ENCODE measurements around the gene ANP32B. TPM values are rescaled to one million over a fixed set of nuclear protein-coding genes. Genes with fewer than 3 reads are reported as not detected.

ANP32B gene
- polyA plus RNA-seq, 1 of the 3 experiments (the other 2 are of a cell fraction) = 28.4 TPM

DNA sequence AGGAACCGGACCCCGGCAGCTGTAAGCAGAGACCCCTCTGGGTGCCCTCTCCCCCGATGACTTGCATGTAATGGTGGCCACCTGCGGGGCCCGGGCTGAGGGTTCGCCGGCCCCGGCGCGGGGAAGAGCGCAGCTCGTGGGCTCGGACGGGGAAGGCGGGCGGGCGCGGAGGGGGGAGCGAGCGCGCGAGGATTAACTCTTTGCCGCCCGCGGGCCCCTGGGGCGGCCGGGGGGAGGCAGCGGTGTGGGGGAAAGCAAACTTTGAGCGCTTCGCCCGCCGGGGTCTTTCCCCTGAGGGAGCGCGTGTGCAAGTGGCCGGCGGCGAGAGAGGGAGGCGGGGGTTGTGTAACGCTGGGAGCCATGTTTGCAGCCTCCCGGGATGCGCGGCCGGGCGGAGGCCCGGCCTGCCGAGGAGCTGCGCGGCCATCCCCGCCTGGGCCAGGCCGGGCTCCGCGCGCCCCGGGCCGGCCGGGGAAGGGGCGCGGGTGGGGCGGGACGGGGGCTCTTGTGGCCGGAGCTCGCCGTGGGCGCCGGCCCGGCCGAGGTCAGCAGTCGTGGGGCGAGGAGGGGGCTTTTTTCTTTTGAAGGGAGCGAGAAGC is 547 bp downstream of the ANP32B start:
- Histone ChIP-seq H3K9me2 (no peaks in the 10 kb centered on the region), H3K9me3 (no peaks in the 10 kb centered on the region), H3F3A (replicated peaks; ENCODE audit: insufficient read depth) (peaks cover 4% of the 10 kb centered on the region), H3K36me3 (replicated peaks in 1 of 2; ENCODE audit: control insufficient read depth in 1 of 2, insufficient read depth in 2 of 2, low read length in 1 of 2) (no peaks in the 10 kb centered on the region), H3K79me2 (ENCODE audit: insufficient read depth) (peaks cover 52% of the 10 kb centered on the region), H3K27me3 (ENCODE audit: insufficient read depth) (no peaks in the 10 kb centered on the region), H3K4me3 (ENCODE audit: low read depth in 2 of 2, low read length in 1 of 2) (peak overlapping the region; percentile 91 to 98), H3K4me1 (ENCODE audit: control insufficient read depth in 1 of 2, insufficient read depth in 2 of 2, low read depth in 1 of 2, low read length in 1 of 2) (peaks cover 5 to 31% of the 10 kb centered on the region in 2 experiments; a peak in 3 of 4 replicates), H3K4me2 (peak overlapping the region; percentile 90), H3K9ac (peak overlapping the region; percentile 99), H2AFZ (ENCODE audit: low read depth) (peak overlapping the region; percentile 85; the same call in 1 of the 2 replicates), H3K27ac (ENCODE audit: low read depth in 2 of 2, low read length in 1 of 2) (peak overlapping the region; percentile 89 to 96), H4K20me1 (ENCODE audit: insufficient read depth) (peaks cover 28% of the 10 kb centered on the region)
- POLR2A ChIA-PET = interaction anchor here (0.6 to 2.6 kb wide), 8 partner anchors 9 to 944 kb away, joined by 3 to 16 read pairs (median 4); partner anchors contain the start of genes NANS, NCBP1, TBC1D2 and TRMO
- CTCF ChIA-PET = interaction anchor here (1.0 to 9.2 kb wide), 23 partner anchors 8 to 189 kb away, joined by 3 to 90 read pairs (median 4); partner anchors contain the start of gene TRMO
- TF ChIP-seq NFIC (IDR thresholded peaks at IDR 0.05; ENCODE audit: borderline replicate concordance) (no peak), TEAD4 (IDR thresholded peaks at IDR 0.05; ENCODE audit: borderline replicate concordance, insufficient read depth) (0 out of 2 replicates have a peak, but pooled peaks have one; percentile 10), YY1 (IDR thresholded peaks at IDR 0.05; ENCODE audit: low read depth) (peak; percentile 48; the same call in 1 of the 2 replicates), JUND (IDR thresholded peaks at IDR 0.05) (no peak)
- TF ChIP-seq, protein P1, sequence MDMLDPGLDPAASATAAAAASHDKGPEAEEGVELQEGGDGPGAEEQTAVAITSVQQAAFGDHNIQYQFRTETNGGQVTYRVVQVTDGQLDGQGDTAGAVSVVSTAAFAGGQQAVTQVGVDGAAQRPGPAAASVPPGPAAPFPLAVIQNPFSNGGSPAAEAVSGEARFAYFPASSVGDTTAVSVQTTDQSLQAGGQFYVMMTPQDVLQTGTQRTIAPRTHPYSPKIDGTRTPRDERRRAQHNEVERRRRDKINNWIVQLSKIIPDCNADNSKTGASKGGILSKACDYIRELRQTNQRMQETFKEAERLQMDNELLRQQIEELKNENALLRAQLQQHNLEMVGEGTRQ (IDR thresholded peaks at IDR 0.05; ENCODE audit: borderline replicate concordance, low read depth, low read length) = no peak
- WGBS (ENCODE audit: low lambda C conversion rate) = under 1% methylated on average over 24 of the region's 70 CpGs
- peak; percentile 81 for DNase-seq

DNA sequence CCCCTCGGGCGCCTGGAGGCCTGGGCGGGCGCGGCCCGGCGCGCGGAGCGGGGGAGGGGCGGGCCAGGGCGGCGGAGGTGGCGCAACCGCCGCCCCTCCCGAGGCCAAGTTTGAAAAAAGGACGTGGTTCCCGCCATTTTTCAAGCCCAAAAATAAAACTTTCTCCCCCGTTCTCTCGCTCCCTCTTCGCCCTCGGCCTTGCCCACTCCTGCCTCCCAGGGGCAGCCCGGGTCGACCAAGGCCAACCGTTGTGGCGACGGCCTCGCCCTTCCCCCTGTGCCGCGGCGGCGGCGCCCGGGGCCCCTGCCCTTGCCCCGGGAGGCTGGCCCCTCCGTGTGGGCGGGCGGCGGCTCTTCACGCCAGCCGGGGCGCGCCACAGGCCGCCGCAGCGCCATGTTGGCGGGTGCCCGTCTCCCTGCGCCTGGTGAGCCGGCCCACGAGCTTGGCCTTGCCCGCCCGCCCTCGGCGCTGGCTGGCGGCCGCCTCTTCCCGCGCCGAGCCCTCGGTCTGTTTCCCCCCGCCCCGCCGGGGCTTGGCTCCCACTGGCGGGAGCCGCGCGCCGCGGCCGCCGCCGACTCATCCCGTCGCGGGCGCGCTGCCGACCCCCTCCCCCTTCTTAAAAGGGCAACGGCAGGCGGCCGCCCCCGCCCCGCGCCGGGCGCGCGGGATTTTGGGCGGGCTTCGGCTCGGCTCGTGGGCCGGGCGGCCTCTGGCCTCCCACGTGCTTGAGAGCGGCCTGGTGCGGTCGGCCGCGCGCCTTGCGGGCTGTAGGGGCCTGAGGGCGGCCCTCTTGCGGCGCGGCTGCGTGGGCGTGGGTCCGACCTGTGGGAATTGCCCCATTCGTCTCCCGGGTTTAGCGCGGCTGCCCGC is 1.3 kb downstream of the ANP32B start:
- POLR2A ChIA-PET = interaction anchor here (0.8 to 2.6 kb wide), 4 partner anchors 8 to 351 kb away, joined by 3 to 16 read pairs (median 5); partner anchors contain the start of genes NCBP1, TRMO and TSTD2
- peak overlapping the region; percentile 91 to 98 for H3K4me3 ChIP-seq (ENCODE audit: low read depth in 2 of 2, low read length in 1 of 2)
- peaks cover 4% of the 10 kb centered on the region for H3F3A ChIP-seq (replicated peaks; ENCODE audit: insufficient read depth)
- DNase-seq = peak; percentile 93
- H3K9ac ChIP-seq = peak overlapping the region; percentile 99
- peak overlapping the region; percentile 74 for H3K4me2 ChIP-seq
- no peaks in the 10 kb centered on the region for H3K27me3 ChIP-seq (ENCODE audit: insufficient read depth)
- H3K4me1 ChIP-seq (ENCODE audit: control insufficient read depth in 1 of 2, insufficient read depth in 2 of 2, low read depth in 1 of 2, low read length in 1 of 2) = peaks cover 11 to 30% of the 10 kb centered on the region in 2 experiments; a peak in 3 of 4 replicates
- CTCF ChIA-PET = interaction anchor here (1.0 to 9.2 kb wide), 15 partner anchors 12 to 188 kb away, joined by 3 to 90 read pairs (median 4); partner anchors contain the start of gene TRMO
- H4K20me1 ChIP-seq (ENCODE audit: insufficient read depth) = peaks cover 35% of the 10 kb centered on the region
- H3K27ac ChIP-seq (ENCODE audit: low read depth in 2 of 2, low read length in 1 of 2) = peak overlapping the region; percentile 89 to 96
- H3K79me2 ChIP-seq (ENCODE audit: insufficient read depth) = peaks cover 60% of the 10 kb centered on the region
- no peaks in the 10 kb centered on the region for H3K9me3 ChIP-seq
- H3K9me2 ChIP-seq = no peaks in the 10 kb centered on the region
- 0% methylated on average over 14 of the region's 116 CpGs for WGBS (ENCODE audit: low lambda C conversion rate)
- TF ChIP-seq FOSL2 (IDR thresholded peaks at IDR 0.05; ENCODE audit: borderline replicate concordance, low read depth) = no peak
- TF ChIP-seq SIN3A (IDR thresholded peaks at IDR 0.05; ENCODE audit: borderline replicate concordance, low read depth, low read length) = 0 out of 2 replicates have a peak, but pooled peaks have one; percentile 32
- TF ChIP-seq, protein P2, sequence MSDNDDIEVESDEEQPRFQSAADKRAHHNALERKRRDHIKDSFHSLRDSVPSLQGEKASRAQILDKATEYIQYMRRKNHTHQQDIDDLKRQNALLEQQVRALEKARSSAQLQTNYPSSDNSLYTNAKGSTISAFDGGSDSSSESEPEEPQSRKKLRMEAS (IDR thresholded peaks at IDR 0.05; ENCODE audit: low read depth) = peak; percentile 93
- no peak for TF ChIP-seq MEF2A (IDR thresholded peaks at IDR 0.05; ENCODE audit: borderline replicate concordance, low read depth)
- TF ChIP-seq MXI1 (IDR thresholded peaks at IDR 0.05; ENCODE audit: low read depth, low read length) = peak; percentile 77; the same call in 1 of the 2 replicates
- peak; percentile 37; the same call in 1 of the 2 replicates for TF ChIP-seq TAF1 (IDR thresholded peaks at IDR 0.05; ENCODE audit: borderline replicate concordance, low read depth, low read length)
- TF ChIP-seq CHD2 (IDR thresholded peaks at IDR 0.05; ENCODE audit: low read length, partially characterized antibody) = peak; percentile 16
- TF ChIP-seq GATA2 (CRISPR knock-in tag; IDR thresholded peaks at IDR 0.05) = no peak
- TF ChIP-seq YY1 (IDR thresholded peaks at IDR 0.05; ENCODE audit: low read depth) = peak; percentile 41; the same call in 1 of the 2 replicates
- TF ChIP-seq RAD21 (IDR thresholded peaks at IDR 0.05; ENCODE audit: low read length) = no peak
- TF ChIP-seq, protein P3, sequence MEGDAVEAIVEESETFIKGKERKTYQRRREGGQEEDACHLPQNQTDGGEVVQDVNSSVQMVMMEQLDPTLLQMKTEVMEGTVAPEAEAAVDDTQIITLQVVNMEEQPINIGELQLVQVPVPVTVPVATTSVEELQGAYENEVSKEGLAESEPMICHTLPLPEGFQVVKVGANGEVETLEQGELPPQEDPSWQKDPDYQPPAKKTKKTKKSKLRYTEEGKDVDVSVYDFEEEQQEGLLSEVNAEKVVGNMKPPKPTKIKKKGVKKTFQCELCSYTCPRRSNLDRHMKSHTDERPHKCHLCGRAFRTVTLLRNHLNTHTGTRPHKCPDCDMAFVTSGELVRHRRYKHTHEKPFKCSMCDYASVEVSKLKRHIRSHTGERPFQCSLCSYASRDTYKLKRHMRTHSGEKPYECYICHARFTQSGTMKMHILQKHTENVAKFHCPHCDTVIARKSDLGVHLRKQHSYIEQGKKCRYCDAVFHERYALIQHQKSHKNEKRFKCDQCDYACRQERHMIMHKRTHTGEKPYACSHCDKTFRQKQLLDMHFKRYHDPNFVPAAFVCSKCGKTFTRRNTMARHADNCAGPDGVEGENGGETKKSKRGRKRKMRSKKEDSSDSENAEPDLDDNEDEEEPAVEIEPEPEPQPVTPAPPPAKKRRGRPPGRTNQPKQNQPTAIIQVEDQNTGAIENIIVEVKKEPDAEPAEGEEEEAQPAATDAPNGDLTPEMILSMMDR (IDR thresholded peaks at IDR 0.05) = no peak
- H2AFZ ChIP-seq (ENCODE audit: low read depth) = no peak overlapping the region
- no peaks in the 10 kb centered on the region for H3K36me3 ChIP-seq (replicated peaks in 1 of 2; ENCODE audit: control insufficient read depth in 1 of 2, insufficient read depth in 2 of 2, low read length in 1 of 2)

Measured in SK-N-SH (cell line).